Erythroblast (primary cell): ENCODE measurements around the gene ZNF516.

Experiments used
- GATA1 ChIP-seq: IDR thresholded peaks from 2 replicates; pipeline ENCODE4 v1.6.1; 2011; ENCODE audit warnings: low read depth, mild to moderate bottlenecking, control low read depth, low read length, moderate library complexity
- POLR2A ChIP-seq: IDR thresholded peaks from 2 replicates; pipeline ENCODE4 v1.6.1; 2011; ENCODE audit warnings: mild to moderate bottlenecking, low read length

GRCh38 chr18:76386886-76387285 is 108.2 kb downstream of the ZNF516 start:
- TF ChIP-seq POLR2A: no peak
- no peak for TF ChIP-seq GATA1
